ENCODE data around the gene CAPN8. TPM values are rescaled to one million over a fixed set of nuclear protein-coding genes. Genes with fewer than 3 reads are reported as not detected.

CAPN8 gene
- total RNA-seq, 1 donor from 2014 or later: not detected

- Histone ChIP-seq H3K9me3 (ENCODE audit: insufficient read depth, low read depth, low read length) (no peaks in the 10 kb centered on the region), H3K79me2 (ENCODE audit: insufficient read depth, low read length) (no peaks in the 10 kb centered on the region), H3K27me3 (ENCODE audit: insufficient read depth, low read length) (no peaks in the 10 kb centered on the region), H4K20me1 (ENCODE audit: insufficient read depth, low read length) (no peaks in the 10 kb centered on the region), H3K27ac (ENCODE audit: low read depth, low read length) (no peak overlapping the region), H3K36me3 (ENCODE audit: insufficient read depth, low read length) (no peaks in the 10 kb centered on the region), H3K4me2 (ENCODE audit: low read length) (no peak overlapping the region), H3K4me3 (ENCODE audit: insufficient read depth, low read depth, low read length) (no peak overlapping the region), H2AFZ (ENCODE audit: low read depth, low read length) (no peak overlapping the region), H3K4me1 (ENCODE audit: insufficient read depth, low read length) (peaks cover 26% of the 10 kb centered on the region), H3K9ac (ENCODE audit: low read length) (no peak overlapping the region)
- Mint-ChIP-seq H3K4me3 (ENCODE audit: unreplicated experiment) (no peak overlapping the region), H3K9me3 (ENCODE audit: unreplicated experiment) (peaks cover 4% of the 10 kb centered on the region), H3K36me3 (ENCODE audit: low read depth, unreplicated experiment) (peaks cover 2% of the 10 kb centered on the region), H3K4me1 (ENCODE audit: low read depth, unreplicated experiment) (peaks cover 15% of the 10 kb centered on the region), H3K27me3 (ENCODE audit: low read depth, unreplicated experiment) (peaks cover 10% of the 10 kb centered on the region), H3K27ac (ENCODE audit: unreplicated experiment) (no peak overlapping the region)
- FAIRE-seq: no peak
- no peak for DNase-seq (ENCODE audit: low read depth)
- TF ChIP-seq, protein P1, sequence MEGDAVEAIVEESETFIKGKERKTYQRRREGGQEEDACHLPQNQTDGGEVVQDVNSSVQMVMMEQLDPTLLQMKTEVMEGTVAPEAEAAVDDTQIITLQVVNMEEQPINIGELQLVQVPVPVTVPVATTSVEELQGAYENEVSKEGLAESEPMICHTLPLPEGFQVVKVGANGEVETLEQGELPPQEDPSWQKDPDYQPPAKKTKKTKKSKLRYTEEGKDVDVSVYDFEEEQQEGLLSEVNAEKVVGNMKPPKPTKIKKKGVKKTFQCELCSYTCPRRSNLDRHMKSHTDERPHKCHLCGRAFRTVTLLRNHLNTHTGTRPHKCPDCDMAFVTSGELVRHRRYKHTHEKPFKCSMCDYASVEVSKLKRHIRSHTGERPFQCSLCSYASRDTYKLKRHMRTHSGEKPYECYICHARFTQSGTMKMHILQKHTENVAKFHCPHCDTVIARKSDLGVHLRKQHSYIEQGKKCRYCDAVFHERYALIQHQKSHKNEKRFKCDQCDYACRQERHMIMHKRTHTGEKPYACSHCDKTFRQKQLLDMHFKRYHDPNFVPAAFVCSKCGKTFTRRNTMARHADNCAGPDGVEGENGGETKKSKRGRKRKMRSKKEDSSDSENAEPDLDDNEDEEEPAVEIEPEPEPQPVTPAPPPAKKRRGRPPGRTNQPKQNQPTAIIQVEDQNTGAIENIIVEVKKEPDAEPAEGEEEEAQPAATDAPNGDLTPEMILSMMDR (IDR thresholded peaks at IDR 0.05; ENCODE audit: insufficient read depth, low read depth, low read length): no peak
- no peak for TF ChIP-seq EZH2 (IDR thresholded peaks at IDR 0.05; ENCODE audit: insufficient read depth, low read length)
These were observed 162.2 kb downstream of the CAPN8 start for GRCh38 chr1:223503348-223503747.

- Histone ChIP-seq H3K4me3 (ENCODE audit: insufficient read depth, low read depth, low read length) (no peak overlapping the region), H3K79me2 (ENCODE audit: insufficient read depth, low read length) (no peaks in the 10 kb centered on the region), H3K4me2 (ENCODE audit: low read length) (peak overlapping the region; percentile 73), H2AFZ (ENCODE audit: low read depth, low read length) (peak overlapping the region; percentile 70), H3K36me3 (ENCODE audit: insufficient read depth, low read length) (no peaks in the 10 kb centered on the region), H3K27me3 (ENCODE audit: insufficient read depth, low read length) (no peaks in the 10 kb centered on the region), H3K9ac (ENCODE audit: low read length) (peak overlapping the region; percentile 73), H3K9me3 (ENCODE audit: insufficient read depth, low read depth, low read length) (no peaks in the 10 kb centered on the region), H3K4me1 (ENCODE audit: insufficient read depth, low read length) (peaks cover 26% of the 10 kb centered on the region), H3K27ac (ENCODE audit: low read depth, low read length) (peak overlapping the region; percentile 96), H4K20me1 (ENCODE audit: insufficient read depth, low read length) (no peaks in the 10 kb centered on the region)
- peak; percentile 99 for DNase-seq (ENCODE audit: low read depth)
- Mint-ChIP-seq H3K27me3 (ENCODE audit: low read depth, unreplicated experiment) (peaks cover 8% of the 10 kb centered on the region), H3K4me3 (ENCODE audit: unreplicated experiment) (no peak overlapping the region), H3K36me3 (ENCODE audit: low read depth, unreplicated experiment) (no peaks in the 10 kb centered on the region), H3K9me3 (ENCODE audit: unreplicated experiment) (peaks cover 4% of the 10 kb centered on the region), H3K27ac (ENCODE audit: unreplicated experiment) (peak overlapping the region; percentile 47), H3K4me1 (ENCODE audit: low read depth, unreplicated experiment) (peaks cover 15% of the 10 kb centered on the region)
- TF ChIP-seq, protein P1 (IDR thresholded peaks at IDR 0.05; ENCODE audit: insufficient read depth, low read depth, low read length): no peak
- no peak for TF ChIP-seq EZH2 (IDR thresholded peaks at IDR 0.05; ENCODE audit: insufficient read depth, low read length)
- FAIRE-seq: peak; percentile 71
These were observed 164.7 kb downstream of the CAPN8 start for GRCh38 chr1:223500560-223501425.

- Histone ChIP-seq H3K79me2 (ENCODE audit: insufficient read depth, low read length) (no peaks in the 10 kb centered on the region), H3K27me3 (ENCODE audit: insufficient read depth, low read length) (no peaks in the 10 kb centered on the region), H4K20me1 (ENCODE audit: insufficient read depth, low read length) (no peaks in the 10 kb centered on the region), H3K9me3 (ENCODE audit: insufficient read depth, low read depth, low read length) (no peaks in the 10 kb centered on the region), H2AFZ (ENCODE audit: low read depth, low read length) (no peak overlapping the region), H3K4me1 (ENCODE audit: insufficient read depth, low read length) (peaks cover 17% of the 10 kb centered on the region), H3K27ac (ENCODE audit: low read depth, low read length) (no peak overlapping the region), H3K4me2 (ENCODE audit: low read length) (no peak overlapping the region), H3K4me3 (ENCODE audit: insufficient read depth, low read depth, low read length) (no peak overlapping the region), H3K36me3 (ENCODE audit: insufficient read depth, low read length) (no peaks in the 10 kb centered on the region), H3K9ac (ENCODE audit: low read length) (no peak overlapping the region)
- Mint-ChIP-seq H3K27ac (ENCODE audit: unreplicated experiment) (no peak overlapping the region), H3K36me3 (ENCODE audit: low read depth, unreplicated experiment) (no peaks in the 10 kb centered on the region), H3K4me3 (ENCODE audit: unreplicated experiment) (no peak overlapping the region), H3K27me3 (ENCODE audit: low read depth, unreplicated experiment) (peaks cover 12% of the 10 kb centered on the region), H3K4me1 (ENCODE audit: low read depth, unreplicated experiment) (peaks cover 15% of the 10 kb centered on the region), H3K9me3 (ENCODE audit: unreplicated experiment) (peaks cover 4% of the 10 kb centered on the region)
- no peak for TF ChIP-seq EZH2 (IDR thresholded peaks at IDR 0.05; ENCODE audit: insufficient read depth, low read length)
- TF ChIP-seq, protein P1 (IDR thresholded peaks at IDR 0.05; ENCODE audit: insufficient read depth, low read depth, low read length): no peak
- no peak for FAIRE-seq
- no peak for DNase-seq (ENCODE audit: low read depth)
These were observed 168.6 kb downstream of the CAPN8 start for GRCh38 chr1:223496883-223497282.
